CD14-positive monocyte (primary cell): Measurements from ENCODE around the gene STARD5. TPM values are rescaled to one million over a fixed set of nuclear protein-coding genes. Genes with fewer than 3 reads are reported as not detected.

Source experiments
- DNase-seq, 3 donors: peaks; one replicate each; pipeline ENCODE4 v3.0.0-alpha.2; 2011 to 2022
- H2AFZ ChIP-seq: 2 replicates; pipeline ENCODE4 v1.6.0; 2012; ENCODE audit warnings: mild to moderate bottlenecking, low read depth, low read length, inconsistent platforms; ENCODE audit not compliant: insufficient read depth, poor library complexity, severe bottlenecking
- H3K27ac ChIP-seq, 2 donors: 1 replicate in 1 of 2; 2 replicates in 1 of 2; pipeline ENCODE4 v1.5.1; 2012 to 2013; ENCODE audit warnings: low read length in 2 of 2, control low read depth in 1 of 2, inconsistent platforms in 1 of 2, low read depth in 1 of 2, mild to moderate bottlenecking in 1 of 2
- H3K27me3 ChIP-seq, 2 donors: one replicate each; pipeline versions ENCODE4 v1.6.0 to v1.6.1; 2011 to 2013; ENCODE audit warnings: low read length in 2 of 2; ENCODE audit not compliant: control insufficient read depth in 2 of 2, insufficient read depth in 2 of 2
- H3K36me3 ChIP-seq, 2 donors: replicated peaks in 1 of 2; 1 replicate in 1 of 2; 2 replicates in 1 of 2; pipeline versions ENCODE4 v1.5.1 to v1.6.1; 2012 to 2013; ENCODE audit warnings: low read length in 2 of 2, control low read depth in 1 of 2, inconsistent platforms in 1 of 2, mild to moderate bottlenecking in 1 of 2; ENCODE audit not compliant: insufficient read depth in 2 of 2, control insufficient read depth in 1 of 2
- H3K4me1 ChIP-seq, 2 donors: 1 replicate in 1 of 2; 2 replicates in 1 of 2; pipeline versions ENCODE4 v1.5.1 to v1.6.1; 2012 to 2013; ENCODE audit warnings: low read length in 2 of 2, control low read depth in 1 of 2, inconsistent platforms in 1 of 2, mild to moderate bottlenecking in 1 of 2, moderate library complexity in 1 of 2; ENCODE audit not compliant: insufficient read depth in 2 of 2, control insufficient read depth in 1 of 2
- H3K4me2 ChIP-seq: replicated peaks from 2 replicates; pipeline ENCODE3; 2012; ENCODE audit warnings: low read length, moderate library complexity, mild to moderate bottlenecking; ENCODE audit not compliant: poor library complexity, severe bottlenecking; ENCODE audit errors: extremely low read depth
- H3K4me3 ChIP-seq, 3 experiments: fragments of 200-600 bp in 1 of 3; sonication (generic) in 1 of 3; replicated peaks in 1 of 3; 1 replicate in 2 of 3; 2 replicates in 1 of 3; pipeline ENCODE4 v1.5.1; 2011 to 2013; ENCODE audit warnings: low read length in 3 of 3, mild to moderate bottlenecking in 3 of 3, control low read depth in 2 of 3, low read depth in 2 of 3, inconsistent platforms in 1 of 3, moderate library complexity in 1 of 3
- H3K79me2 ChIP-seq: 2 replicates; pipeline ENCODE4 v1.6.0; 2012; ENCODE audit warnings: mild to moderate bottlenecking, control low read depth, inconsistent platforms, low read length, moderate library complexity; ENCODE audit not compliant: insufficient read depth
- H3K9ac ChIP-seq: 2 replicates; pipeline ENCODE4 v1.6.0; 2017; ENCODE audit warnings: low read length, mild to moderate bottlenecking; ENCODE audit not compliant: insufficient read depth, poor library complexity, severe bottlenecking
- H3K9me3 ChIP-seq, 2 donors: replicated peaks in 1 of 2; 1 replicate in 1 of 2; 2 replicates in 1 of 2; pipeline versions ENCODE4 v1.5.1 to v1.6.1; 2012 to 2013; ENCODE audit warnings: low read length in 2 of 2, control low read depth in 1 of 2; ENCODE audit not compliant: control insufficient read depth in 1 of 2, insufficient read depth in 1 of 2
- H4K20me1 ChIP-seq: 2 replicates; pipeline ENCODE4 v1.6.0; 2012; ENCODE audit warnings: mild to moderate bottlenecking, low read length, control low read depth, moderate library complexity; ENCODE audit not compliant: insufficient read depth
- H3K27ac Mint-ChIP-seq, 7 donors: one replicate each; pipeline ENCODE4 v1.8.0; 2020; ENCODE audit warnings: mild to moderate bottlenecking in 7 of 7, mixed read lengths in 7 of 7, moderate library complexity in 6 of 7, inconsistent platforms in 2 of 7
- H3K27me3 Mint-ChIP-seq, 3 donors: one replicate each; pipeline ENCODE4 v1.8.0; 2021 to 2022; ENCODE audit warnings: low read depth in 3 of 3, mild to moderate bottlenecking in 3 of 3, mixed read lengths in 3 of 3, moderate library complexity in 3 of 3, inconsistent platforms in 1 of 3
- H3K36me3 Mint-ChIP-seq, 2 donors: one replicate each; pipeline ENCODE4 v1.8.0; 2020; ENCODE audit warnings: mixed read lengths in 2 of 2, inconsistent platforms in 1 of 2, mild to moderate bottlenecking in 1 of 2
- H3K4me1 Mint-ChIP-seq: one replicate; pipeline ENCODE4 v1.8.0; 2020; ENCODE audit warnings: mild to moderate bottlenecking, mixed read lengths
- H3K4me3 Mint-ChIP-seq, 2 donors: one replicate each; pipeline ENCODE4 v1.8.0; 2020; ENCODE audit warnings: mild to moderate bottlenecking in 2 of 2, mixed read lengths in 2 of 2, moderate library complexity in 1 of 2
- H3K9me3 Mint-ChIP-seq, 7 donors: one replicate each; pipeline ENCODE4 v1.8.0; 2020 to 2022; ENCODE audit warnings: mixed read lengths in 7 of 7, mild to moderate bottlenecking in 6 of 7, moderate library complexity in 6 of 7, inconsistent platforms in 2 of 7
- CTCF ChIP-seq: fragments of 200-600 bp; IDR thresholded peaks from one replicate; pipeline ENCODE4 v1.8.0; 2022; ENCODE audit warnings: antibody characterized with exemption, mild to moderate bottlenecking
- WGBS: methylation state at CpG from one replicate; pipeline ENCODE4 v1.1.5; 2013; ENCODE audit warnings: missing lambda C conversion rate; ENCODE audit not compliant: insufficient coverage; 5-methylcytosine and 5-hydroxymethylcytosine counted together
- intact Hi-C, 2 donors: fragments of 100-400 bp; cut with micrococcal nuclease; formaldehyde crosslinking; loops; one replicate each; pipeline versions ENCODE4 v1.15.0 to v1.15.1; 2023
- polyA plus RNA-seq, 3 donors: library from polyadenylated mRNA; depleted of rRNA in 1 of 3; unstranded in 2 of 3; stranded (reverse) in 1 of 3; fragments of 300-500 nt in 2 of 3; fragments of >200 nt in 1 of 3; fragmentation: Illumina TruSeq in 2 of 3; gene quantifications; 1 replicate in 2 of 3; 2 replicates in 1 of 3; pipeline ENCODE4 v1.2.3, GENCODE V29; 2012 to 2021

Gene STARD5
- polyA plus RNA-seq, 3 donors: 1.5 to 15.1 (median 2.5) TPM

- H3K27ac Mint-ChIP-seq: no peak overlapping the region
- Histone ChIP-seq H3K4me3 (no peak overlapping the region), H3K4me2 (no peak overlapping the region), H3K36me3 (no peaks in the 10 kb centered on the region), H3K4me1 (no peaks in the 10 kb centered on the region), H3K9ac (no peak overlapping the region), H3K79me2 (no peaks in the 10 kb centered on the region), H3K9me3 (peaks cover 0 to 4% of the 10 kb centered on the region in 2 donors), H4K20me1 (no peaks in the 10 kb centered on the region), H2AFZ (no peak overlapping the region), H3K27ac (no peak overlapping the region), H3K27me3 (no peaks in the 10 kb centered on the region)
- H3K27me3 Mint-ChIP-seq: no peaks in the 10 kb centered on the region
- peaks cover 3% of the 10 kb centered on the region in 2 donors for H3K36me3 Mint-ChIP-seq
- no peak for TF ChIP-seq CTCF
- peaks cover 5 to 13% (median 9%) of the 10 kb centered on the region in 7 donors for H3K9me3 Mint-ChIP-seq
- DNase-seq: no peak
- intact Hi-C loops: loop anchor here (5.0 kb wide), 2 partner anchors 44 to 59 kb away; partner anchors contain the start of gene STARD5 (in 1 of the 2)
- WGBS: 90% methylated on average over 2 of the region's 6 CpGs
- H3K4me1 Mint-ChIP-seq: peaks cover 8% of the 10 kb centered on the region
- H3K4me3 Mint-ChIP-seq: no peak overlapping the region
Measured at GRCh38 chr15:81278306-81279029, 45.5 kb downstream of the STARD5 start.

GRCh38 chr15:81277851-81278250, 46.1 kb downstream of the STARD5 start:
- no peak overlapping the region for H3K27ac Mint-ChIP-seq
- H3K79me2 ChIP-seq: no peaks in the 10 kb centered on the region
- H3K4me1 ChIP-seq: no peaks in the 10 kb centered on the region
- peaks cover 8% of the 10 kb centered on the region for H3K4me1 Mint-ChIP-seq
- no peak overlapping the region for H3K9ac ChIP-seq
- H4K20me1 ChIP-seq: no peaks in the 10 kb centered on the region
- H3K36me3 Mint-ChIP-seq: peaks cover 3% of the 10 kb centered on the region in 2 donors
- peaks cover 5 to 13% (median 9%) of the 10 kb centered on the region in 7 donors for H3K9me3 Mint-ChIP-seq
- intact Hi-C loops: loop anchor here (5.0 kb wide), 2 partner anchors 44 to 59 kb away; partner anchors contain the start of gene STARD5 (in 1 of the 2)
- no peaks in the 10 kb centered on the region for H3K36me3 ChIP-seq
- H3K27me3 Mint-ChIP-seq: no peaks in the 10 kb centered on the region
- DNase-seq: no peak
- no peak overlapping the region for H3K27ac ChIP-seq
- 100% methylated on average over 1 of the region's 2 CpGs for WGBS
- peaks cover 0 to 4% of the 10 kb centered on the region in 2 donors for H3K9me3 ChIP-seq
- no peak overlapping the region for H3K4me3 ChIP-seq
- no peak for TF ChIP-seq CTCF
- no peaks in the 10 kb centered on the region for H3K27me3 ChIP-seq
- H3K4me3 Mint-ChIP-seq: no peak overlapping the region
- no peak overlapping the region for H3K4me2 ChIP-seq
- no peak overlapping the region for H2AFZ ChIP-seq
